HepG2 (cell line): Measurements from ENCODE around the gene SLC25A17. TPM values are rescaled to one million over a fixed set of nuclear protein-coding genes. Genes with fewer than 3 reads are reported as not detected.

Source experiments
- ATAC-seq: fragments of 200-7000 bp; cut with Tn5 transposase; 3 replicates; pipeline ENCODE4 v1.9.1; 2020; ENCODE audit warnings: mild to moderate bottlenecking, moderate library complexity
- BruUV-seq: library from RNA; stranded (reverse); fragments of 400-500 nt; replicated peaks from 2 replicates; lab custom pipeline; 2021; lab: Mats Ljungman, UMichigan
- CTCF ChIA-PET: fragments of 300-600 bp; formaldehyde crosslinking; extraction: SDS; loops from one replicate; lab custom pipeline; 2021; ENCODE audit warnings: low total read pairs, inconsistent platforms, low intra/inter-chr PET ratio; lab: Yijun Ruan, JAX
- POLR2A ChIA-PET: fragments of 350-600 bp; sonication (Branson Sonifier 250); formaldehyde crosslinking; loops from one replicate; lab custom pipeline; 2020; ENCODE audit warnings: antibody characterized with exemption, inconsistent platforms; lab: Yijun Ruan, JAX
- DNase-seq: peaks from one replicate; pipeline ENCODE4 v3.0.0-alpha.2; 2015; ENCODE audit warnings: low spot score
- FAIRE-seq: peaks from 3 replicates; lab custom pipeline; 2011; peaks lifted over from hg19 to GRCh38; lab: Jason Lieb, UNC
- H2AFZ ChIP-seq: one replicate; pipeline ENCODE4 v1.6.1; 2011; ENCODE audit warnings: low read length, inconsistent platforms
- H3K27ac ChIP-seq: fragments of 300-600 bp; 3 replicates; pipeline ENCODE4 v1.8.0; 2011; ENCODE audit warnings: mixed run types, mild to moderate bottlenecking, mixed read lengths, low read length, inconsistent platforms; ENCODE audit not compliant: insufficient read depth; ENCODE audit errors: extremely low read length
- H3K27me3 ChIP-seq, 2 experiments: fragments of 200-600 bp in 1 of 2; 2 replicates in 1 of 2; 3 replicates in 1 of 2; pipeline versions ENCODE4 v1.6.0 to v1.8.0; 2011; ENCODE audit warnings: low read length in 2 of 2, mild to moderate bottlenecking in 2 of 2, moderate library complexity in 2 of 2, inconsistent platforms in 1 of 2; ENCODE audit not compliant: insufficient read depth in 2 of 2, control insufficient read depth in 1 of 2
- H3K36me3 ChIP-seq, 2 experiments: fragments of 200-600 bp in 1 of 2; replicated peaks in 1 of 2; 2 replicates in 1 of 2; 3 replicates in 1 of 2; pipeline versions ENCODE4 v1.5.1 to v1.8.0; 2011; ENCODE audit warnings: low read length in 2 of 2, inconsistent platforms in 1 of 2; ENCODE audit not compliant: insufficient read depth in 2 of 2, control insufficient read depth in 1 of 2
- H3K4me1 ChIP-seq: 2 replicates; pipeline ENCODE4 v1.5.1; 2012; ENCODE audit warnings: low read length, inconsistent platforms; ENCODE audit not compliant: insufficient read depth
- H3K4me2 ChIP-seq: 2 replicates; pipeline ENCODE4 v1.6.0; 2011; ENCODE audit warnings: low read depth, low read length, inconsistent platforms
- H3K4me3 ChIP-seq, 3 experiments: fragments of 200-600 bp in 1 of 3; sonication (generic), shearing (Covaris generic) in 1 of 3; replicated peaks in 1 of 3; 2 replicates each; pipeline ENCODE4 v1.5.1; 2011 to 2016; ENCODE audit warnings: low read length in 3 of 3, inconsistent platforms in 2 of 3, low read depth in 2 of 3, mild to moderate bottlenecking in 2 of 3, control low read depth in 1 of 3, mixed read lengths in 1 of 3; ENCODE audit not compliant: insufficient read depth in 1 of 3
- H3K79me2 ChIP-seq: one replicate; pipeline ENCODE4 v1.6.1; 2011; ENCODE audit warnings: low read length, inconsistent platforms; ENCODE audit not compliant: insufficient read depth
- H3K9ac ChIP-seq: 2 replicates; pipeline ENCODE4 v1.6.0; 2011; ENCODE audit warnings: mild to moderate bottlenecking, low read depth, low read length, inconsistent platforms; ENCODE audit not compliant: insufficient read depth
- H3K9me3 ChIP-seq: 2 replicates; pipeline ENCODE4 v1.5.1; 2012; ENCODE audit warnings: mild to moderate bottlenecking, low read length
- H4K20me1 ChIP-seq: 2 replicates; pipeline ENCODE4 v1.6.0; 2011; ENCODE audit warnings: inconsistent platforms, mild to moderate bottlenecking, low read length, moderate library complexity; ENCODE audit not compliant: insufficient read depth
- ARNT ChIP-seq: fragments of 450-650 bp; IDR thresholded peaks from 2 replicates; pipeline ENCODE4 v1.6.1; 2017
- HDAC2 ChIP-seq: sonication (generic); formaldehyde crosslinking; IDR thresholded peaks from 2 replicates; pipeline ENCODE4 v1.4.0; 2020; ENCODE audit warnings: missing genetic modification reagents
- HINFP ChIP-seq: sonication (generic); formaldehyde crosslinking; IDR thresholded peaks from 2 replicates; pipeline ENCODE4 v1.4.0; 2020; ENCODE audit warnings: low read depth, mild to moderate bottlenecking, missing genetic modification reagents
- HOXA3 ChIP-seq: sonication (generic); formaldehyde crosslinking; IDR thresholded peaks from 2 replicates; pipeline ENCODE4 v1.5.0; 2020; ENCODE audit warnings: missing genetic modification reagents
- MTF2 ChIP-seq: sonication (generic); formaldehyde crosslinking; IDR thresholded peaks from 2 replicates; pipeline ENCODE4 v1.5.0; 2020; ENCODE audit warnings: missing genetic modification reagents, borderline replicate concordance
- NR0B2 ChIP-seq: sonication (generic); formaldehyde crosslinking; IDR thresholded peaks from 2 replicates; pipeline ENCODE4 v1.4.0; 2020; ENCODE audit warnings: mild to moderate bottlenecking, missing genetic modification reagents
- RERE ChIP-seq: IDR thresholded peaks from 2 replicates; pipeline ENCODE4 v1.6.1; 2016; ENCODE audit warnings: low read depth, missing genetic modification reagents, missing compliant biosample characterization
- U2AF2 ChIP-seq: fragments of 200-400 bp; formaldehyde crosslinking; IDR thresholded peaks from 2 replicates; pipeline ENCODE4 v1.6.1; 2017; ENCODE audit warnings: low read depth, mild to moderate bottlenecking, low read length
- ZGPAT ChIP-seq: IDR thresholded peaks from 2 replicates; pipeline ENCODE4 v1.6.1; 2016; ENCODE audit warnings: mild to moderate bottlenecking
- ZNF513 ChIP-seq: sonication (generic); formaldehyde crosslinking; conservative IDR thresholded peaks from 2 replicates; pipeline ENCODE4 v1.5.0; 2020; ENCODE audit warnings: missing genetic modification reagents
- ZNF530 ChIP-seq: sonication (generic); formaldehyde crosslinking; IDR thresholded peaks from 2 replicates; pipeline ENCODE4 v1.5.0; 2020; ENCODE audit warnings: low read depth, mild to moderate bottlenecking, missing genetic modification reagents
- ZNF740 ChIP-seq: sonication (generic); formaldehyde crosslinking; IDR thresholded peaks from 2 replicates; pipeline ENCODE4 v1.4.0; 2020; ENCODE audit warnings: missing genetic modification reagents
- ZNF776 ChIP-seq: sonication (generic); formaldehyde crosslinking; IDR thresholded peaks from 2 replicates; pipeline ENCODE4 v1.4.0; 2020; ENCODE audit warnings: mild to moderate bottlenecking, missing genetic modification reagents
- ZSCAN30 ChIP-seq: sonication (generic); formaldehyde crosslinking; IDR thresholded peaks from 2 replicates; pipeline ENCODE4 v1.5.0; 2020; ENCODE audit warnings: mild to moderate bottlenecking, missing genetic modification reagents
- WGBS: methylation state at CpG from one replicate; pipeline ENCODE4 v1.1.6; 2017; ENCODE audit warnings: low lambda C conversion rate; 5-methylcytosine and 5-hydroxymethylcytosine counted together
- in situ Hi-C: cut with HindIII; loops from 2 replicates; pipeline ENCODE4 v1.10.0; 2017; ENCODE audit warnings: low pct_unique_long_range_greater_than_20kb; ENCODE audit not compliant: extremely low pct_ligation_motif_present
- intact Hi-C: fragments of 100-400 bp; cut with micrococcal nuclease; formaldehyde crosslinking; loops from one replicate; pipeline ENCODE4 v1.10.0; 2022; ENCODE audit not compliant: unreplicated experiment
- polyA plus RNA-seq, 8 experiments: library from polyadenylated mRNA; depleted of rRNA in 3 of 8; stranded (reverse) in 7 of 8; unstranded in 1 of 8; fragments of >200 nt; fragmentation: Illumina TruSeq in 4 of 8; extraction: Trizol in 4 of 8; gene quantifications; 2 replicates each; pipeline versions ENCODE4 v1.2.1 to v1.2.3, GENCODE V29; 2011 to 2016; ENCODE audit warnings: low read depth in 4 of 8, missing spikeins in 1 of 8, mixed read lengths in 1 of 8; ENCODE audit not compliant: insufficient read depth in 1 of 8
- total RNA-seq, 5 experiments: library from RNA; depleted of rRNA; stranded (reverse); fragments of >200 nt; fragmentation: Illumina TruSeq; extraction: Trizol; gene quantifications; 2 replicates each; pipeline ENCODE4 v1.2.3, GENCODE V29; 2016; ENCODE audit warnings: low read depth in 1 of 5

Gene SLC25A17
- total and polyA plus RNA-seq, 2 of the 13 experiments (the other 11 are each of a cell fraction or from before 2014, with no cell fraction given) = 15.7 to 27.9 TPM

- ATAC-seq (no peak), DNase-seq (no peak), FAIRE-seq (no peak)
- Histone ChIP-seq H3K27me3 (no peaks in the 10 kb centered on the region), H3K36me3 (peaks cover 0 to 11% of the 10 kb centered on the region in 2 experiments; a peak in 1 of 5 replicates), H2AFZ (no peak overlapping the region), H4K20me1 (no peaks in the 10 kb centered on the region), H3K9ac (no peak overlapping the region), H3K4me1 (peaks cover 16% of the 10 kb centered on the region), H3K79me2 (peaks cover 16% of the 10 kb centered on the region), H3K9me3 (no peaks in the 10 kb centered on the region), H3K4me2 (no peak overlapping the region), H3K4me3 (no peak overlapping the region), H3K27ac (no peak overlapping the region)
- BruUV-seq = no TSS peak
- ChIA-PET CTCF (no interaction called here), POLR2A (no interaction called here)
- intact Hi-C loops (no loop called here), in situ Hi-C loops (no loop called here)
- WGBS = 97% methylated on average over 4 of the region's 4 CpGs
- TF ChIP-seq ZNF740 (CRISPR knock-in tag) (no peak), HOXA3 (CRISPR knock-in tag) (no peak), ZNF513 (no peak), ZNF776 (no peak), ARNT (no peak), RERE (CRISPR knock-in tag) (no peak), ZNF530 (CRISPR knock-in tag) (no peak), NR0B2 (no peak), MTF2 (CRISPR knock-in tag) (no peak), HDAC2 (CRISPR knock-in tag) (no peak), U2AF2 (no peak), ZGPAT (CRISPR knock-in tag) (no peak), ZSCAN30 (CRISPR knock-in tag) (no peak), HINFP (CRISPR knock-in tag) (no peak)
These were observed 13.9 kb downstream of the SLC25A17 start for GRCh38 chr22:40805239-40805638.
